Lower lobe of right lung (tissue), 2 donors: Measurements from ENCODE around the gene CREB3L2. TPM values are rescaled to one million over a fixed set of nuclear protein-coding genes. Genes with fewer than 3 reads are reported as not detected.
A peak's percentile ranks its signal among the peaks of the same experiment; 100 is the strongest.

Experiments used
- ATAC-seq, 2 donors: fragments of 200-7000 bp; cut with Tn5 transposase; one replicate each; pipeline ENCODE4 v1.9.1; 2020 to 2022; ENCODE audit warnings: mild to moderate bottlenecking in 2 of 2, moderate library complexity in 2 of 2
- DNase-seq: peaks from one replicate; pipeline ENCODE4 v3.0.0-alpha.2; 2020
- H3K27ac ChIP-seq: fragments of 200-600 bp; one replicate; pipeline ENCODE4 v1.8.0; 2022
- H3K27me3 ChIP-seq: fragments of 200-600 bp; one replicate; pipeline ENCODE4 v1.8.0; 2022; ENCODE audit warnings: low read depth
- H3K36me3 ChIP-seq: fragments of 200-600 bp; one replicate; pipeline ENCODE4 v1.8.0; 2022; ENCODE audit warnings: mild to moderate bottlenecking
- H3K4me1 ChIP-seq: fragments of 200-600 bp; one replicate; pipeline ENCODE4 v1.8.0; 2022
- H3K4me3 ChIP-seq: fragments of 200-600 bp; one replicate; pipeline ENCODE4 v1.8.0; 2022; ENCODE audit warnings: mild to moderate bottlenecking
- H3K9me3 ChIP-seq: fragments of 200-600 bp; one replicate; pipeline ENCODE4 v1.8.0; 2022
- CTCF ChIP-seq: fragments of 200-600 bp; IDR thresholded peaks from one replicate; pipeline ENCODE4 v1.8.0; 2022; ENCODE audit warnings: antibody characterized with exemption, mild to moderate bottlenecking
- intact Hi-C: fragments of 100-400 bp; cut with DNase I; formaldehyde crosslinking; loops from one replicate; pipeline ENCODE4 v1.11.0; 2022
- total RNA-seq: library from RNA; stranded (reverse); fragmentation: NEBNext Ultra II Directional; extraction: Animal tissue kit (Norgen Biotek cat#: 25700); gene quantifications from one replicate; pipeline ENCODE4 v1.2.1, GENCODE V29; 2021
- donor health status: DM: no; HTN: yes; CAD: no; lungs with severe emphysema.

The CREB3L2 gene
- total RNA-seq, 1 donor from 2014 or later = 48.9 TPM

- intact Hi-C loops = no loop called here
- DNase-seq (no peak), ATAC-seq (no peak)
- Histone ChIP-seq H3K27ac (no peak overlapping the region), H3K4me3 (no peak overlapping the region), H3K36me3 (peaks cover 49% of the 10 kb centered on the region), H3K27me3 (no peaks in the 10 kb centered on the region), H3K4me1 (no peaks in the 10 kb centered on the region), H3K9me3 (no peaks in the 10 kb centered on the region)
- TF ChIP-seq CTCF = no peak
Observed at GRCh38 chr7:137923380-137923779, 78.5 kb downstream of the CREB3L2 start.

GRCh38 chr7:137920637-137921399 is 81.1 kb downstream of the CREB3L2 start:
- Histone ChIP-seq H3K9me3 (no peaks in the 10 kb centered on the region), H3K36me3 (peaks cover 30% of the 10 kb centered on the region), H3K27ac (no peak overlapping the region), H3K4me3 (no peak overlapping the region), H3K4me1 (no peaks in the 10 kb centered on the region), H3K27me3 (no peaks in the 10 kb centered on the region)
- ATAC-seq = peak in 1 of 2 donors; percentile 21
- DNase-seq = no peak
- intact Hi-C loops = no loop called here
- no peak for TF ChIP-seq CTCF

- no peaks in the 10 kb centered on the region for H3K27me3 ChIP-seq
- intact Hi-C loops = no loop called here
Observed at GRCh38 chr7:137919987-137920386, 81.9 kb downstream of the CREB3L2 start.

GRCh38 chr7:137916980-137917645 is 84.8 kb downstream of the CREB3L2 start:
- Histone ChIP-seq H3K27me3 (no peaks in the 10 kb centered on the region), H3K4me3 (no peak overlapping the region), H3K9me3 (no peaks in the 10 kb centered on the region), H3K36me3 (peaks cover 47% of the 10 kb centered on the region), H3K4me1 (no peaks in the 10 kb centered on the region), H3K27ac (no peak overlapping the region)
- TF ChIP-seq CTCF = no peak
- DNase-seq = no peak
- intact Hi-C loops = no loop called here
- ATAC-seq = no peak

More at GRCh38 chr7:137919987-137920386, 81.9 kb downstream of the CREB3L2 start:
- Histone ChIP-seq H3K27ac (no peak overlapping the region), H3K36me3 (peaks cover 30% of the 10 kb centered on the region), H3K9me3 (no peaks in the 10 kb centered on the region), H3K4me1 (no peaks in the 10 kb centered on the region), H3K4me3 (no peak overlapping the region)
- ATAC-seq = no peak
- TF ChIP-seq CTCF = no peak
- DNase-seq = no peak

GRCh38 chr7:137916564-137916963 is 85.3 kb downstream of the CREB3L2 start:
- peaks cover 47% of the 10 kb centered on the region for H3K36me3 ChIP-seq
- no peak for ATAC-seq
- TF ChIP-seq CTCF = no peak
- no peak overlapping the region for H3K27ac ChIP-seq
- intact Hi-C loops = no loop called here
- H3K4me3 ChIP-seq = no peak overlapping the region
- DNase-seq = no peak
- no peaks in the 10 kb centered on the region for H3K9me3 ChIP-seq
- H3K4me1 ChIP-seq = no peaks in the 10 kb centered on the region
- no peaks in the 10 kb centered on the region for H3K27me3 ChIP-seq
